Measurements from ENCODE around the gene XXYLT1.

DNA sequence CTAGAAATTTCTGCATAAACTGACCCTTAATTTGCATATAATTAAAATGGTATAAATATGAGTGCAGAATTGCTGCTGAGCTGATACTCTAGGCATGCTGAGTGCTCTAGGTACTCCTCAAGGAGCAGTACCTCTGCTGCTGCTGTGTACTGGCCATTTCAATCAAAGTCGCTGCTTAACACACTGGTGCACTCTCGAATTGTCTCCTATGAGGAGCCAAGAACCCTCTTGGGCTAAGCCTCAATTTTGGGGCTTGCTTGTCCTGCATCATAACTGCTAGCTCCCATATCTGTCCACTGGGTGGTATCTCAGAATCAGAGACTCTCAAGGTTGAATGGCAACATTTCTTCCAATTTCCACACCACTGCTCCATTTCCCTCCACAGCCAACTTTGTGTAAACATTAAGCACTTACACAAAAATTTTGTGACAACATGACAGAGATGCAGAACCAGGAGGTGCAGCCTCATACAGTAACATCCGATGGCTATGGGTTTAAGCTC is 82.5 kb downstream of the XXYLT1 start:
- TF ChIP-seq, protein P1, sequence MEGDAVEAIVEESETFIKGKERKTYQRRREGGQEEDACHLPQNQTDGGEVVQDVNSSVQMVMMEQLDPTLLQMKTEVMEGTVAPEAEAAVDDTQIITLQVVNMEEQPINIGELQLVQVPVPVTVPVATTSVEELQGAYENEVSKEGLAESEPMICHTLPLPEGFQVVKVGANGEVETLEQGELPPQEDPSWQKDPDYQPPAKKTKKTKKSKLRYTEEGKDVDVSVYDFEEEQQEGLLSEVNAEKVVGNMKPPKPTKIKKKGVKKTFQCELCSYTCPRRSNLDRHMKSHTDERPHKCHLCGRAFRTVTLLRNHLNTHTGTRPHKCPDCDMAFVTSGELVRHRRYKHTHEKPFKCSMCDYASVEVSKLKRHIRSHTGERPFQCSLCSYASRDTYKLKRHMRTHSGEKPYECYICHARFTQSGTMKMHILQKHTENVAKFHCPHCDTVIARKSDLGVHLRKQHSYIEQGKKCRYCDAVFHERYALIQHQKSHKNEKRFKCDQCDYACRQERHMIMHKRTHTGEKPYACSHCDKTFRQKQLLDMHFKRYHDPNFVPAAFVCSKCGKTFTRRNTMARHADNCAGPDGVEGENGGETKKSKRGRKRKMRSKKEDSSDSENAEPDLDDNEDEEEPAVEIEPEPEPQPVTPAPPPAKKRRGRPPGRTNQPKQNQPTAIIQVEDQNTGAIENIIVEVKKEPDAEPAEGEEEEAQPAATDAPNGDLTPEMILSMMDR (IDR thresholded peaks at IDR 0.05) = no peak
- no peak for TF ChIP-seq POLR2A (IDR thresholded peaks at IDR 0.05)

All from right lobe of liver (tissue), 4 donors.